IPS DF 4.7 (cell line): ENCODE measurements around the gene RGS10.

Experiments used
- DNase-seq: peaks from one replicate; pipeline ENCODE4 v3.0.0-alpha.2; 2013; ENCODE audit warnings: low spot score; ENCODE audit errors: extremely low read depth

RGS10 gene

DNA sequence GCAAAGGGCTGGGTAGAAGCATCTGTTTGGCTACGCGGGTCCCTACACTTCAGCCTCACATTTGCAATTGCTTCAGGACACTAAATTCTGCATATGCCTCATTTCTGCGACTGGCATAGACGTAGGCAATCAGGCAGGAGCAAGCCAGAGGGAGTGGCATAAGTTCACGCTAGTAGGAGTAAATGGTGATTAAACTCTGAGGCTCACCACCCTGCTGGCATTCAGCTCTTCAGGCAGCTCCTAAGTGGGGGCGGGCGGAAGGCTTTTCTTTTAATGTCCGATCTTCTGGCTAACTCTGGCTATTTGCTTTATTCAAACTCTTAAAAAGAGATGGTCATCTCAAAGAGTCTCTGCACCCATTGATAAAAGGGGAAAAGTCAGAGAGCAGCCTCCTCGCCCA lies 45.3 kb downstream of the RGS10 start:
- no peak for DNase-seq

DNA sequence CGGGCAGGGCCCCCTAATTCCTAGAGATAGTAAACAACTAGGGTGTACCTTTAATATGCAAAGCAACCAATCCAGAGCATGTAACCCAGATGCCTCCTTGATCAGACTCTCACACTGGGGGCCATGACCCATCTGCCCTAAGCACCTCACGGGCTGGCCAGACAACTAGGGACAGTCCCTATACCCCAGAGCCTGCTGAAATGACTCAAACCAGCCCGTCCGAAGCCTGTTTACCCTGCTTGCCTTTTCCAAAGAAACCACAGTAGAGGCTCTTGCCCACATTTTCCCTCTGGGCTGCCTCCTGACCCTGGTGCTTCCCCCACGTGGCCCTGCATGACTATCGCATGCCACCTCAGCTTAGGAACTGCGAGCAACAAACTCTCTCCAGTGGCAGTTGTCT lies 46.2 kb downstream of the RGS10 start:
- DNase-seq: no peak

DNA sequence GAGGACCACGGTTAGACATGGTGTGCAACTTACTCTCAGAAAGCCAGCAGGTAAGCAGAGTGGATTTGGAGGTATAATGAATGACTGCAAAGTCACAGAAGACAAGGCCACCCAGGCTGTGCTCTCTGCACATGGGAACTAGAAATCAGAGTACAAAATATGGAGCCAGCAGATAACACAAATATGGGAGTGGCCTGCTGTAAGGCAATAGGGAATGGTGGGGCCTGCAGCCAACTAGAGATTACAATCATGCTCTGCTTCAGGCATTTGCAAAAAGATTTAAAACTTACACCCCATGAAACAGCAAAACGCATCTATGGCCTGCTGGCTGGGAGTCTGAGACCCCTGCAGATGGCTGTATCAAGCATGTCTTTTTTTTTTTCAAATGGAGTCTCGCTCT lies 47.0 kb downstream of the RGS10 start:
- no peak for DNase-seq

- no peak for DNase-seq
These were observed 47.5 kb downstream of the RGS10 start for GRCh38 chr10:119495021-119495505.

GRCh38 chr10:119494236-119495020 lies 48.1 kb downstream of the RGS10 start:
- DNase-seq: no peak

DNA sequence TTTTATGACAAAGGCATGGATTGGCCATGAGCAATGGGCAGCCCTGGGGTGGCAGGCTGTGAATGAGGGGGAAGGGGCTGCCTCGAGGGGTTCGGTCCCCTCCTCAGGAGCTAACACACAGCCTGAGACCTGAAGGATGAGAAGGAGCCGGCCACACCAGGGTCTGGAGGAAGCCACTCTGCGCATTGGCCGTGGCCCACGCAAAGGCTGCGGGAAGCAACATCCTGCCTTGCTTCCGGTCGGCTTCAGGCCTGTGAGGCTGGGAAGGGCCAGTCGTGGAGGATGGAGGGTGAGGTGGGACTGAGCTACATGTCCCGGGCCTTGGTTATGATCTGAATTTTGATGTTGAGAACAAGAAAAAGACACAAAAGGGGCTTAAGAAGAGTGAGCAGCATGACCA lies 49.4 kb downstream of the RGS10 start:
- no peak for DNase-seq

GRCh38 chr10:119491966-119492757 lies 50.4 kb downstream of the RGS10 start:
- no peak for DNase-seq

GRCh38 chr10:119489991-119490326 lies 52.6 kb downstream of the RGS10 start:
- DNase-seq: no peak

DNA sequence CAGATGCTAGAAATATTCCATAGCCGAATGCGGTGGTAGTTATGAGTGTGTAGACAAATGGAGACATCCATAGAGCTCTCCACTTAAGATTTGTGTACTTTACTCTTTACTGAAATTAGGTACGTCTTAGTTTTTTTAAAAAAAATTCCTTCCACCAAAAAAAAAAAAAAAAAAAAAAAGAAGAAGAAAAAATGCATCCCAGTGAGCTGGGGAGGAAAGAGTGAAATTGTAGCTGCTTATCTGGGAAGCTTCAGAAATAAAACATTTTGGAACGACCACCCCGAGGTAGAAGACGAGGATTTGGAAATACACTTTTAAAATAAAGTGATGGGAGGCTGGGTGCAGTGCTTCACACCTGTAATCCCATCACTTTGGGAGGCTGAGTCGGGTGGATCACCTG lies 53.8 kb downstream of the RGS10 start:
- no peak for DNase-seq

DNA sequence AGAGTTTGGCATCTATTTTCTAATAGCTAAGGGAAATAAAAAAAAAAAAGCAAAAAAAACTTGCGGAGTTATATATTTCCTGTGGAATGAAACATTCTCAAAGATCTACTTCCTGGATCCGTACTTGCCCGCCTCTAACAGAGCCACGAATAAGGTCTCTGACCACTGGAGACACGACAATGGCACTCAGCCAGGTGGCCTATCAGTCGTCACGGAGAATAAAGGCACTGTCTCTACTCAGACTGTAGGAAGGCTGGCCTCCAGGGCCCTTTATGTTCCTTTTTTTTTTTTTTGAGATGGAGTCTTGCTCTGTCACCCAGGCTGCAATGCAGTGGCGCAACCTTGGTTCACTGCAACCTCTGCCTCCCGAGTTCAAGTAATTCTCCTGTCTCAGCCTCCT lies 58.7 kb downstream of the RGS10 start:
- no peak for DNase-seq

GRCh38 chr10:119483001-119483400 lies 59.5 kb downstream of the RGS10 start:
- DNase-seq: no peak

GRCh38 chr10:119481781-119482426 lies 60.6 kb downstream of the RGS10 start:
- no peak for DNase-seq

DNA sequence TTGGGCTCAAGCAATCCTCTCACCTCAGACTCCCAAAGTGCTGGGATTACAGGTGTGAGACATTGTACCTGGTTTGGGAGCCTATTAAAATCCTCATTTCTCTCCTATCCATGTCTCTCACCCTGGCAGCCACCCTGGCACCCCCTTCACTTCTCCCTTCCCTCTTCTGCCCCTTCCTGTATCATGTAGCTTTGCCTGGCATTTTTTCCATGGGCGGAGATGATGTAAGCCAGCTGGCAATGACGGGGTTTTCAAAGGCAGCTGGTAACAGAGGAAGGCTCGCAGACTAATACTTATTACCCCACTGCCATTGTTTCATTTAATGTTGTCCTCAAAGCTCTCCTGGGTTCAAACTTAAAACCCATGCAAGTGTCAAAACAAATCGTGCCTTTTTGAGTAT lies 61.9 kb downstream of the RGS10 start:
- DNase-seq: no peak

DNA sequence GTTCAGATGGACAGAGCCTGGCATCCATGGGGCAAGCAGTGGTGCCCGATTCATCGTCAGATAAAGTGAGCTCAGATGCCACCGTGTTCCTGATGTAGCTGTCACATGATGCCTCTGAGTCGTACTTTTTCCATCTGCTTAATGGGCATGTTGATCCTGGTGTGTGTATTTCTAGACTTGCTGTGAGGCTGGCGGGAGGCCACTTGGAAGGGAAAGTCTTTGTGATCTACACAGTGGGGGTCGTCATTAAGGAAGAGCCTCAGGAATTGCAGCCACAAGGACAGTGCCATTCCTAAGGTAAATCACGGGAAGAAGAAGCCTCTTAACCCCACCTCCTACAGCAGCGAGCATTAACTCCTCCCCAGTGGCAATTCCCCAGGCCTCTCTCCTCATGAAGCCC lies 63.0 kb downstream of the RGS10 start:
- DNase-seq: peak; percentile 38

GRCh38 chr10:119478811-119479341 lies 63.6 kb downstream of the RGS10 start:
- no peak for DNase-seq

DNA sequence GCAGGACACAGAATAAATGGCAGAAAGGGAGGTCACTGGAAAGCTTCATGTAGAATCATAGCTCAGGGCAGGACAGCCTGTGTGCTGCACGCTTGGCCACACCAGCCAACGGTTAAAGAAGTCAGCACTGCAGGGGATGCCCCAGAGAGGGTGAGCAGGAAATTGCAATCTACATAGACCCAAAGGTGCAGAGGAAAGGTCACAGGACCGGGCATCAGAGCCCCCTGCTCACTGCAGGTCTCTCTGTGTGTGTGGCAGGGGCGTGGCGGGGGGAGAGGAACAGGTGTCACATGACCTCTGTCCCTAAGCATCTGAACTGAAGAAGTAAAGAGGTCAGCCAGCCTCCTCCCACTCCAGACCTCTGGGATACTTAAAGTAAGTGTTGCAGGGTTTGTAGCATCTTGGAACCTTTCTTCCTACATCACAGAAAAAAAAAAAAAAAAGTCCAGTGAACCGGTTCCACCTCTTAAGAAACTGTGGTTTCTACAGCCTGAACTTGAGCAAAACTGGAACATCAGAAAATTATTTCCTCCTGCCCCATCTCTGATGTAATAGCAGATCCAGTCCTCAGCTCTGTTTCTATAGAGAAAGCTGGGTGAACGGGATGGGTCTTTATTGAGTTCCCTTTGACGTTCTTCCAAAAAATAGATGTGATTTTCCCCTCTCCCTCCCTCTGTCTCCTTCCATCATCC lies 64.3 kb downstream of the RGS10 start:
- DNase-seq: no peak

- DNase-seq: no peak
These were observed 65.1 kb downstream of the RGS10 start for GRCh38 chr10:119477444-119477843.

DNA sequence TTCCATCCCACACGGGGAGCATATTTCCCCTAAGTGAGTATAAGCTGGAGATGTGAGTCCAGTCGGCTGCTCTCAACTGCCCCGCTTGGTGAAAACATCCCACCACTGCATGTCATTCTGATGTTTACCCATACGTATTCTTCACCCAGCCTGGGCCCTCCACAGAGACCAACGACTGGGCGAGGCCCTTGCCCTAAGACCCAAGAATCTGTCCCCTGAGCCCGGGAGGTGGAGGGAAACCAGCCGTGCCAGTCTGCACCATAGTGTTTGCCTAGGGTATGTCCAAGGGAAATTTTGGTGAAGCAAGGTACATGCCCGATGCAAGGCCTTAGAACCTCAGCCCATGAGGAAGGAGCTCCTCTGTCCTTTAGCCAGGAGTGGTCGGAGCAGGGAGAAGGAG lies 67.9 kb downstream of the RGS10 start:
- no peak for DNase-seq

GRCh38 chr10:119473771-119474170 lies 68.7 kb downstream of the RGS10 start:
- DNase-seq: no peak

- no peak for DNase-seq
These were observed 71.4 kb downstream of the RGS10 start for GRCh38 chr10:119470920-119471702.

DNA sequence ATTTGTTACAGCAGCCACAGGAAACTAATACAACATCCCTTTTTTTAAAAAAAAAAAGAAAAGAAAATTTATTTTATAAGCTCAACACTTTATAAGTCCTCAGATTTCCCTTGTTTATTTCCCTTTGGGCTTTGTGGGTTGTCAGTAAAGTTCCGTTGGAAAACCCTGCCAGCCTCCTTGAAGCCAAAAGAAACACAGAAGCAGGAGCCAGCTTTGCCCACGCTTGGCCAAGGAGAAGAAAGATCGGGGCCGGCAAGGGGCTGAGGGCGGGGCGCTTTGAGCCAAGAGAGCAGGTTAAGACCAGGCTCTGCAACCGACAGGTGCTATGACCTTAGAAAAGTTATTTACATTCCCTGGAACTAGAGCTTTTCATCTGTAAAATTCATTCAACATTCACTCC lies 72.7 kb downstream of the RGS10 start:
- DNase-seq: no peak
